HG03139 (cell line): ENCODE measurements around the gene DESI2.
"Not testable (repeated sequence)": the region's sequence is repeated elsewhere in the genome, so short reads cannot be mapped to it uniquely, and the experiment has no call there.

Experiments
- ATAC-seq: cut with Tn5 transposase; IDR thresholded peaks from one replicate; pipeline ENCODE4 v1.9.1; 2021; ENCODE audit not compliant: unreplicated experiment

DESI2 gene

DNA sequence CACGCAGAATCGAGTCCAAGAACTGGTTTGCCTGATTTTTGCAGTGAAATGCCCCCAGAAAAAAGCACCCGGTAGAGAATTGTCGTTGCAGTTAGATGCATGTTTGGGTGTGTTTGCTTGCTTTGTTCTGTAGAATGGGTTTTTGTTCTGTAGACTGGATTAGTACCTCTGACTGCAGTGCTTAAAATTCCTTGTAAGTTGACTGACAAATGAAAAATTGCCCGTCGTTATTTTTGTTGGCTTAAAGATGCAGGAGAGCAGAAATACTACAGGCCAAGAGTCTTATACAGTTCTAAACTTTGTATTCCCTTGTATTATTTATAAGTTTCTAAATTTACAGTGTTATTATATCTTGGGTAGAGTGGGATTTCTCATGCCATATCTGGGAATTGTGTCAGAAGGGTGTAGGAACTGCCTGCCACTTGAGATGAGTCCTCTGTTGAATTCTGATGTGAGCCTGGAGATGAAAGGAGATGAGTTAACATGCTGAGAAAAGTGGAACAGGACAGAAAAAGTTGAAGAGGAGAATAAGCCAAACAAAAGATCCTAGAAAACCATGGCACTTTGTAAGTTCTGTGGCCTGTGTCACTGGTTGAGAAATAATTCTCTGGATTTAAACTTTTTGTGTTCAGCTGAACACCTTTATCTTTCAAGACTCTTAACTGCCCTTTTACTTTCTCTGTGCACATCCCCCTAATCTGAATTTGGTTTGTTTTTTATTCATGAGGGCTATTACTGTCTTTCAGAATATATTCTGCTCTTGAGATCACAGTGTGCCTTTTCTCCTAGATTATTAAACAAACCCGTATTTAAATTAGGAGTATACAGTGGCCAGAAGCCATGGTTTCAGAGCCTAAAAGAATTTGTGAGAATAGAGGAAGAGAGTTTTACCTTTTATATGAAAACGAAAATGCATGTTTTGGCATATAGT is 1.4 kb downstream of the DESI2 start:
- no peak for ATAC-seq

DNA sequence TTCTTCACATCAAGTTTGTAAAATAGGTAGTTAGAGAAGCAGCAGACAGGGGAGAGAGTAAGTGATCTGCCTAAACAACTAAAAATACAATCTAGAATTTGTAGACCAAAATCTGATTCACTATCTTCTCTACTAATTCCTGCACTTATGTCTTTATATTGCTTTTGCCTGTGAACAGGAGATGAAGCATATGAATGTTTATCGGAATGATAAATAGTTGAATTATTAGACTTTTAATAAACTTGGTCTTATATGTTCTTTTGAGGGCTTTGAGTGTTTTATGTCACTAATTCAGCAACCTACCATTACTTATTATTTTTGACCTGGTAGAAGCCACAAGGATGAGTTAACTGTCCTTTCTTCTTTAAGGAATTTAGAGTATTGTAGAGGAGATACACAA is 2.3 kb downstream of the DESI2 start:
- no peak for ATAC-seq

- ATAC-seq: no peak
These were observed 4.5 kb downstream of the DESI2 start for GRCh38 chr1:244657421-244657820.

GRCh38 chr1:244659694-244660093 is 6.8 kb downstream of the DESI2 start:
- no peak for ATAC-seq

DNA sequence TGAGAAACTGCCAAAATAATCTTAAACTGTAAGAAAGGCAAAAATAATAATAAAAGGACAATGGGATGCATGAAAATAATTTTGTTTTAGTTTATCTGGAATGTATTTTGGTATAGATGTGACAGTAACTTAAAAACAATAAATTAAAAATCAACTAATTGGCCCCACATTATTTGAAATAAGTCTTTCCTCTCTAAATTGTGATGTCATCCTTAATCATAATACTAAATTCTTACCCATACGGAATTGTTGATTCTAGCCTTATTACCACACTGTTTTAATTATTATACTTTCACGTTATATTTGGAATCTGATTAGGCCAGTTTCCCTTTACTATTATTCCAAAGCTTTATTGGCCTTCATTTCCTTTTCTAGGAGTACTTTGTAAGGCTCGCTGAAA is 7.7 kb downstream of the DESI2 start:
- no peak for ATAC-seq

- ATAC-seq: not testable (repeated sequence)
These were observed 8.8 kb downstream of the DESI2 start for GRCh38 chr1:244661569-244662312.

- no peak for ATAC-seq
These were observed 9.7 kb downstream of the DESI2 start for GRCh38 chr1:244662599-244662998.

GRCh38 chr1:244664353-244664752 is 11.4 kb downstream of the DESI2 start:
- ATAC-seq: no peak

DNA sequence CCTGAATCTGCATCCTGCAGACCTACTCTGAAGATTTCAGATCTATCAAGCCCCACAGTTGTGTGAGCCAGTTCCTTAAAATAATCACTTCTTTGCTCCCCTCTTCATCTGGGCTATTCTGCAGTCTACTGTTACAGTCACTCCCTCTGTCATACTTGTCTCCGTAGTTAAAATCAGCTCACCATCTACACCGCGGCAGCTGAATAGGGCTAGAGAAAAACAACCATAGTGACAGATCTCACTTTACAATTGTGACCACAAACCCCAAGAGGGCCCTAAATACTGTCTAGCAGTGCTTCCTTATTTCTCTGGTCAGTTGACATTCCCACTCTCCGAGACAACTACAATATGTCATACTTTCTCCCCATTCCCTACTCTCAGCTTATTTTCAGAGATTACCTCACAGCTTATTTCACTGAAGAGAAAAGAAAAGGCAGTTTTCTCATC is 12.9 kb downstream of the DESI2 start:
- ATAC-seq: peak; percentile 76

- not testable (repeated sequence) for ATAC-seq
These were observed 13.9 kb downstream of the DESI2 start for GRCh38 chr1:244666672-244667418.

DNA sequence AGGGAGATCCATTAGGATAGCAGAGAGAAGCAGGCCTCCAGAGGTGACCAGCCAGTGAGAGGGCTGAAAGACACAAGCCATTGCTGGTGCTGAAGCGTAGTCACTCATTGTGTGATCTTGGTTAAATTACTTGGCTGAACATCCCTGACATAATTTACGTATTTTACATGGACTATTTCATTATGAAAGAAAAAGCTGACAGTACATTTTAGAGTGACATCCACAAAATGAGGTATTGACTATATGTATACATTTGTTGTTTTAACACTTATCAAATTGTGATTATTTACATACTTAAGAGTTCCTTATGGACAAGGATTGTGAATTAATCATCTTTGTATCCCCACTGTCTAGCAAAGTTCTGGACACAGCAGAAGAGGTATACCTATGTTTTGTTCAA is 14.9 kb downstream of the DESI2 start:
- no peak for ATAC-seq

- ATAC-seq: no peak
These were observed 20.2 kb downstream of the DESI2 start for GRCh38 chr1:244672946-244673682.

- ATAC-seq: no peak
These were observed 21.5 kb downstream of the DESI2 start for GRCh38 chr1:244674446-244674845.

- no peak for ATAC-seq
These were observed 22.2 kb downstream of the DESI2 start for GRCh38 chr1:244675167-244675566.

GRCh38 chr1:244678697-244679096 is 25.8 kb downstream of the DESI2 start:
- ATAC-seq: no peak

DNA sequence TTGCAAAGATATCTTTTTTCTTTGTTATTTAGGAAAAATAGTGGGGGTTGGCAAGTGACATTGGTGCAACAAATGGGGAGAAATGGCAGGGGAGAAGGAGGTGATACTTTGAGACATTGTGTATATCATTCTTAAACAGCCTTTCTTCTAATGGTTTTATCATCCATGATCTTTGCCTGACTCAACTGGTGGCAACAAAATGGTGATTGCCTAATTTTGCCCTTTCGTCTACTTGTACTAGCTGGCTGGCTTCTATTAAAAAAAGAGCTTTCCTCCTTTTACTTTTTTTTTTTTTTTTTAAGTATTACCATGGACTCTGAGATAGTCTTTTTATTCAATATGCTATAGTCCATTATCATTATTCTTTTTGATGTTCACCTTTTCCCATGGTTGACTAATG is 27.7 kb downstream of the DESI2 start:
- no peak for ATAC-seq

DNA sequence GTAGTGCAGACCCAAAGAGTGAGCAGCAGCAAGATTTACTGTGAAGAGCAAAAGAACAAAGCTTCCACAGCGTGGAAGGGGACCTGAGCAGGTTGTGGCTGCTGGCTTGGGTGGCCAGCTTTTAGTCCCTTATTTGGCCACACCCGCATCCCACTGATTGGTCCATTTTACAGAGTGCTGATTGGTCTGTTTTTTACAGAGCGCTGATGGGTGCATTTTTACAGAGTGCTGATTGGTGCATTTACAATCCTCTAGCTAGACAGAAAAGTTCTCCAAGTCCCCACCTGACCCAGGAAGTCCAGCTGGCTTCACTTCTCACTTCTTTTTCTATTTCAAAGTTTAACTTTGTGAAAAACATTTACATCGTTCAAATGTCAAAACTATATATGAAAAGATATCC is 29.2 kb downstream of the DESI2 start:
- not testable (repeated sequence) for ATAC-seq

GRCh38 chr1:244695937-244696336 is 43.0 kb downstream of the DESI2 start:
- no peak for ATAC-seq

DNA sequence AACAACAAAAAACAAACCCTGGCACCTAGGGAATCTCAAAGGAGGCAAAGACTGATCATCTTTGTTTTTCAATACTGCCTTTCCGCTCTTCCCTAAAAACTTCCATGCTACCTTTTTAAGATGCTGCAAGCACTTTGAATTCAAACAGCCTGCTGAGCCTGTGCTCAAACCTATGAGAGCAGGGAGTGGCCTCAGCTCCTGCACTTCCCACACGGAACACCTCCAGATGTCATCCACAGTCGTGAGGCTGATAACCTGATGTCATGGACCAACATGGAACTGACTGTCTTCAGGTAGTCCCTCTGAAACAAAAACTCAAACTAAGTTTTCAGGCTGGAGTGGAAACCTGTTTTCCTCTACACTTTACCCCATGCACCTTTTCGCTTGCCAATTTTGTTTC is 46.8 kb downstream of the DESI2 start:
- no peak for ATAC-seq

DNA sequence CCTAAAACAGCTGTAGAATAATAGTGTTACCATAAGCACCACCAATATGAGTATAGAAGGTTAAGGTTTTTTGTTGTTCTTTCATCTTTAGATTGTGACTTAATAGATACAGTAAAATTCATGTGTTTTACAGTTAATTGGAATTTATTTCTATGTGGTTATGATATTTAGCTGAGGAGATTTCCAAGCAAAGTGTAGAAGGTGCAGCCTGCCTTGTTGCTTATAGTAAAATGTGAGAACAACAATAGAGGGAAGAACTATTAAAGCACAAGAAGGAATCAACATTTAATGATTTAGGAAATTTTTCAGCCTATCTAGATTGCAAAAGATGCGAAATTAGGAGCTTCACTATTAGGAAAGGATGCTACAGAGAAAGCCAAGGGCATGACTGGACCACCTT is 47.9 kb downstream of the DESI2 start:
- ATAC-seq: no peak

- ATAC-seq: no peak
These were observed 49.7 kb downstream of the DESI2 start for GRCh38 chr1:244702620-244703019.
